Stomach (tissue), 9 donors: ENCODE results near the gene RNF181. TPM values are rescaled to one million over a fixed set of nuclear protein-coding genes. Genes with fewer than 3 reads are reported as not detected.

Source experiments
- DNase-seq, 2 donors: peaks; one replicate each; pipeline versions ENCODE4 v3.0.0 to v3.0.0-alpha.2; 2013 to 2019
- H3K27ac ChIP-seq, 5 donors: fragments of 200-600 bp in 4 of 5; sonication (generic) in 4 of 5; one replicate each; pipeline ENCODE4 v1.5.1; 2013 to 2019; ENCODE audit warnings: mild to moderate bottlenecking in 1 of 5, moderate library complexity in 1 of 5
- H3K27me3 ChIP-seq, 3 donors: fragments of 200-600 bp; sonication (generic); one replicate each; pipeline ENCODE4 v1.5.1; 2017 to 2019; ENCODE audit warnings: mixed run types in 1 of 3
- H3K36me3 ChIP-seq, 4 donors: fragments of 200-600 bp; sonication (generic); 1 replicate in 3 of 4; 2 replicates in 1 of 4; pipeline ENCODE4 v1.5.1; 2016 to 2019
- H3K4me1 ChIP-seq, 4 donors: fragments of 200-600 bp; sonication (generic); one replicate each; pipeline ENCODE4 v1.5.1; 2016 to 2019
- H3K4me3 ChIP-seq, 4 donors: fragments of 200-600 bp; sonication (generic) in 3 of 4; one replicate each; pipeline ENCODE4 v1.5.1; 2016 to 2019; ENCODE audit warnings: mild to moderate bottlenecking in 1 of 4
- H3K9me3 ChIP-seq, 4 donors: fragments of 200-600 bp; sonication (generic); one replicate each; pipeline ENCODE4 v1.5.1; 2016 to 2019
- EP300 ChIP-seq: sonication (generic); formaldehyde crosslinking; IDR thresholded peaks from one replicate; pipeline ENCODE4 v1.6.1; 2017; ENCODE audit warnings: antibody characterized with exemption
- POLR2A ChIP-seq, 4 donors: fragments of 450-650 bp; IDR thresholded peaks; one replicate each; pipeline ENCODE4 v1.6.1; 2016; ENCODE audit warnings: antibody characterized with exemption in 4 of 4, control low read depth in 2 of 4, mild to moderate bottlenecking in 1 of 4, moderate library complexity in 1 of 4
- POLR2AphosphoS5 ChIP-seq, 3 donors: sonication (generic); formaldehyde crosslinking; IDR thresholded peaks; one replicate each; pipeline ENCODE4 v1.6.1; 2016; ENCODE audit warnings: antibody characterized with exemption in 3 of 3
- WGBS, 5 donors: extraction: QIAGEN DNeasy Blood & Tissue Kit in 3 of 5; methylation state at CpG; one replicate each; pipeline versions ENCODE4 v1.1.5 to v1.1.7; 2013 to 2018; 5-methylcytosine and 5-hydroxymethylcytosine counted together
- intact Hi-C: fragments of 100-400 bp; cut with DNase I; formaldehyde crosslinking; loops from one replicate; pipeline ENCODE4 v1.15.1; 2023; ENCODE audit warnings: low total_unique reads
- polyA plus RNA-seq, 3 donors: library from polyadenylated mRNA; stranded (reverse); fragments of 200-250 nt; gene quantifications; one replicate each; pipeline ENCODE4 v1.2.3, GENCODE V29; 2013
- total RNA-seq, 5 donors: library from RNA; depleted of rRNA; stranded (reverse); fragments of >200 nt; gene quantifications; one replicate each; pipeline versions ENCODE4 v1.1.0 to v1.2.3, GENCODE V29; 2014 to 2016
- TF ChIP-seq, protein P1 (sequence below), 7 experiments: fragments of 450-650 bp in 4 of 7; fragments of 200-600 bp in 3 of 7; sonication (generic) in 3 of 7; IDR thresholded peaks; one replicate each; pipeline ENCODE4 v1.5.1; 2016 to 2019; ENCODE audit warnings: antibody characterized with exemption in 7 of 7, control low read depth in 2 of 7, mild to moderate bottlenecking in 1 of 7
- donor health status: healthy with polysubstance abuse.
- donor health status: Bipolar disorder and iron deficiency.
- donor health status: healthy.

Gene RNF181
- total and polyA plus RNA-seq, 8 donors: 11.3 to 272 (median 143) TPM; not detected in 1

DNA sequence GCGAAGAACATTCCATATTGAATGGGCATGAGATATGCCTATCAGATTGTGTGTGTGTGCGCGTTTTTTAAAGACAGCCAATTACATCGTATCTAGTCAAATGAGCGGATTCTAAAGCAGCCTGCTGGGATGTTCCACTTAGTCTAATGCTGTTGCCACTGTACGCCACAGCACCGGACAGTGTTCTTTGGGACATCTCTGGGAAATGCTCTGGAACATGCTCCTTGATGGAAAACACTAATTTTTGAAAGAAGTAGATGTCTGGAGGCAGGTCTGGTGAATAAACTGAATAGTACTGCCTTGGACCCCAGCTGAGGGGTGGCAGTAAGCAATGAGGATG lies 10.5 kb downstream of the RNF181 start:
- no peaks in the 10 kb centered on the region for H3K27me3 ChIP-seq
- intact Hi-C loops: no loop called here
- H3K36me3 ChIP-seq: peaks cover 9 to 33% (median 21%) of the 10 kb centered on the region in 4 donors
- H3K9me3 ChIP-seq: no peaks in the 10 kb centered on the region
- 49 to 73% (median 52%) methylated on average over 7 of the region's 7 CpGs for WGBS, 5 donors
- no peak for TF ChIP-seq POLR2A (IDR thresholded peaks at IDR 0.05)
- no peak for TF ChIP-seq EP300
- TF ChIP-seq POLR2AphosphoS5 (IDR thresholded peaks at IDR 0.05): no peak
- TF ChIP-seq, protein P1, sequence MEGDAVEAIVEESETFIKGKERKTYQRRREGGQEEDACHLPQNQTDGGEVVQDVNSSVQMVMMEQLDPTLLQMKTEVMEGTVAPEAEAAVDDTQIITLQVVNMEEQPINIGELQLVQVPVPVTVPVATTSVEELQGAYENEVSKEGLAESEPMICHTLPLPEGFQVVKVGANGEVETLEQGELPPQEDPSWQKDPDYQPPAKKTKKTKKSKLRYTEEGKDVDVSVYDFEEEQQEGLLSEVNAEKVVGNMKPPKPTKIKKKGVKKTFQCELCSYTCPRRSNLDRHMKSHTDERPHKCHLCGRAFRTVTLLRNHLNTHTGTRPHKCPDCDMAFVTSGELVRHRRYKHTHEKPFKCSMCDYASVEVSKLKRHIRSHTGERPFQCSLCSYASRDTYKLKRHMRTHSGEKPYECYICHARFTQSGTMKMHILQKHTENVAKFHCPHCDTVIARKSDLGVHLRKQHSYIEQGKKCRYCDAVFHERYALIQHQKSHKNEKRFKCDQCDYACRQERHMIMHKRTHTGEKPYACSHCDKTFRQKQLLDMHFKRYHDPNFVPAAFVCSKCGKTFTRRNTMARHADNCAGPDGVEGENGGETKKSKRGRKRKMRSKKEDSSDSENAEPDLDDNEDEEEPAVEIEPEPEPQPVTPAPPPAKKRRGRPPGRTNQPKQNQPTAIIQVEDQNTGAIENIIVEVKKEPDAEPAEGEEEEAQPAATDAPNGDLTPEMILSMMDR (IDR thresholded peaks at IDR 0.05): no peak
- DNase-seq: no peak
- H3K4me3 ChIP-seq: no peak overlapping the region
- peak overlapping the region; percentile 46 to 94 (median 88) for H3K27ac ChIP-seq
- peaks cover 71 to 90% (median 84%) of the 10 kb centered on the region in 4 donors for H3K4me1 ChIP-seq

DNA sequence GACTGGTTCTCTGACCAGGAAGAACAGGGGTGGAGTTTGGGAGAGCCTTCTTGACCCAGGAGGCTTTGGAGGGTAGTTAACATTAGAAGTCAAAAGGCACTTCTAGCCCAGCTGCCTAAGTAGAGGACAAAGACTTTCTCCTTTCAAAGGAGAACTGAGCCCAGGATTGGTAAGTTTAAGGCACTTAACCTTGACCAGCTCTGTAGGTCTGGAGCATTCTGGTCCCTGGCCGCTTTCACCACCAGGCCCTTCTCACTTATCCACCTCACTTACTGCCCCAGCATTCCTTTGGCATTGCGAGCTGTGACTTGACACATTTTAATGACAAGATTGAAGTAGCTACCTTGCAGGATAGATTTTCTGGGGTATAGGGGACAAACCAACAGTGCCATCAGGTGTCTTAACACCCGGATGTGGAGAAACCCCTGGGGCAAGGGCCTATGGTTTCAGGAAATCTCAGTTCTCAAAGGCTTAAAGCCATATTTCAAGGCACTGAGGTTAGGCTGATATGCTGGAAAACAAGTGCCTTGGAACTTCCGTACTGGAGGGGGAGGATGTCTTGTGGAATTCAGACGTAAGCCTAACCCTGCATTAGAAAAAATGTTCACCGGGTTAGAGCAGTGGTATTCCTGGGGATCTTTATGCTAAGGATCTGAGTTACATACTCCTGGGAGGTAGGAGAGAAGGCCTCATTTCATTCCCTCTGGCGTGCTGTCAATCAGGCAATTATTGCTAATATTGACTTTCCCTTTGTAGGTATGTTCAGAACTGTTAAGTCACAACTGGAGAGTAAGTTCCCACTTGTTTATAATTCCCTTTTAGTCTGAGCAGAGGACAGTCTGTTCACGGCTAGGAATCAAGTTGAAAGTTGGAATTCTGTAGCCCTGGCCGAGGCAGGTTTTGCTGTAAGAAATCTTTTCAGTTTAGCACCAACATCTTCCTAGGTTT lies 12.0 kb downstream of the RNF181 start:
- Histone ChIP-seq H3K4me3 (peak overlapping the region in 1 of 4 donors; percentile 2), H3K36me3 (peaks cover 9 to 33% (median 21%) of the 10 kb centered on the region in 4 donors), H3K9me3 (no peaks in the 10 kb centered on the region), H3K27me3 (no peaks in the 10 kb centered on the region), H3K27ac (peak overlapping the region; percentile 60 to 94 (median 88)), H3K4me1 (peaks cover 67 to 88% (median 83%) of the 10 kb centered on the region in 4 donors)
- TF ChIP-seq POLR2A (IDR thresholded peaks at IDR 0.05) (no peak), EP300 (no peak), POLR2AphosphoS5 (IDR thresholded peaks at IDR 0.05) (no peak)
- TF ChIP-seq, protein P1 (IDR thresholded peaks at IDR 0.05): no peak
- DNase-seq: no peak
- intact Hi-C loops: no loop called here
- WGBS, 5 donors: 39 to 64% (median 46%) methylated on average over 9 of the region's 9 CpGs

DNA sequence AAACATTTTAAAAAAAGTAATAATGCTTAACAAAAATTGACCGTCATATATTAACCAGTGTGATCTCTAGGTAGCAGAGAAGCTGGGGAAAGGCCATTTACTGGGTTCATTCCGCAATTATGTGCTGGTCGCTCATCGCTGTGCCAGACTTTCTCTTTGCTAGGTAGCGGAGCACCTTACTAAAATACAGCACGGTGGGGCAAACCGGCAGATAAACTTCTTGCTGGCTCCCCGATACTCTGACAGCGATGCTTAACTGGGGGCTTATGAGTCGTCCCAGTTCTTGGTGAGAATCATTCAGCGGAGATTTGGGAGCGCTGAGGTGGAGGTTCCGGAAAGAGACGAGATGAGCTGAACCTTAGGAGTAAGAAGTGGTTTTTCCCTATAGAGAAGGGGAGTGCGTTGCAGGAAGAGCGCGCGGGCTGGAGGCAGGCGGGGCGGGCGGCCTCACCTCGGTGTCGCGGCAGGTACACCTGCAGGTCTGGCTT lies 15.7 kb downstream of the RNF181 start:
- Histone ChIP-seq H3K4me1 (peaks cover 37 to 65% (median 60%) of the 10 kb centered on the region in 4 donors), H3K4me3 (peak overlapping the region; percentile 85 to 98 (median 94)), H3K36me3 (peaks cover 9 to 33% (median 21%) of the 10 kb centered on the region in 4 donors), H3K9me3 (no peaks in the 10 kb centered on the region), H3K27me3 (no peaks in the 10 kb centered on the region), H3K27ac (peak overlapping the region; percentile 85 to 96 (median 90))
- intact Hi-C loops: no loop called here
- DNase-seq: no peak
- WGBS, 5 donors: 4 to 11% (median 4%) methylated on average over 14 to 24 of the region's 24 CpGs
- TF ChIP-seq POLR2A (IDR thresholded peaks at IDR 0.05) (no peak), EP300 (no peak), POLR2AphosphoS5 (IDR thresholded peaks at IDR 0.05) (no peak)
- TF ChIP-seq, protein P1 (IDR thresholded peaks at IDR 0.05): no peak

DNA sequence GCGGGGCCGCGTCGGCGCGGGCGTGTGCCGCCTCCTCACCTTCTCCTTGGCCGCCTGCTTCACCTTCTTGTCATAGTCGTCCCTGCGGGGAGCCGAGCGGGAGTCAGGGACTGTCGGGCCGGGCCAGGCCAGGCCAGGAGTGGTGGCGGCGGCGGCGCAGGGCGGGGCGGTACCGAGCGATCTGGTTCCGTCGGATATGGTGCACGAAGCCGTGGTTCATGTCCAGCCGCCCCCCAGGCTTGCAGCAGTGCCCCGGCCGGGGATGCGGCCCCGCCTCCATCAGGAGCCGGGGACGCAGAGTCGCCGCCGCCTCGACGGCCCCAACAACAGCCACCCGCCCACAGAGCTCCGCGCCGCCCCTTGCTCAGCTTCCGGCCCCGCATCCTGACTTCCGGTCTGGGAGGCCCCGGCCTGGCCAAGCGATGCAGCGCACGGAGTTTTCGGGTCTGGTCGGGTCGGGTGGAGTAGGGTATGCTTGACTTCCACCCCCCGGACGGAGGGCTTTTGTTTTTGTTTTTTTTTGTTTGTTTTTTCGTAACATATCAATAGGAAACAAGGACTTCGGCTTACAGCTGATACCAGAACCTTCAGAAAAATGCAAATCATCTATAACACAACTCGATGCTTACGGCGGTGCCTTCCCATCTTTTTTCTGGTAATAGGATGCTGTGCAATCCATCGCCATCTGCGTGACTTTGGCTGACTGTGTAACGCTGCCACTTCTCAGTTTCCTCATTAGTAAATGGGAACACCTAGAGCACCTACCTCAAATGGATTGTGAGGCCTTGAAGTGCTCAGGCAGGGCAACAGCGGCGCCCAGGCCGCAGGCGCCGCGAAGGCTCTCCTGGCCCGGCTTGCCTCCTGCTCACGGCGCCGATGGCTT lies 16.4 kb downstream of the RNF181 start, which contains the start of gene C2orf68:
Gene C2orf68 (minus strand): TSS at position 362 of the 883 bp plus-strand sequence. CDS start 82 bp downstream, at position 280.
- H3K4me1 ChIP-seq: peaks cover 34 to 62% (median 58%) of the 10 kb centered on the region in 4 donors
- TF ChIP-seq EP300 (no peak), POLR2A (IDR thresholded peaks at IDR 0.05) (peak in 1 of 4 donors; percentile 16), POLR2AphosphoS5 (IDR thresholded peaks at IDR 0.05) (peak; percentile 48 to 92 (median 73))
- H3K36me3 ChIP-seq: peaks cover 9 to 29% (median 21%) of the 10 kb centered on the region in 4 donors
- peak; percentile 92 to 97 for DNase-seq
- peak within 1 kb of the TSS; percentile 85 to 96 (median 90) for H3K27ac ChIP-seq
- no peaks in the 10 kb centered on the region for H3K27me3 ChIP-seq
- no peaks in the 10 kb centered on the region for H3K9me3 ChIP-seq
- 8 to 23% (median 10%) methylated on average over 32 to 73 of the region's 73 CpGs for WGBS, 5 donors
- peak within 1 kb of the TSS; percentile 85 to 98 (median 94) for H3K4me3 ChIP-seq
- intact Hi-C loops: no loop called here
